Hematopoietic multipotent progenitor cell treated with erythropoietin and hydrocortisone succinate and interleukin-3 and kit ligand, for 15 days (in vitro differentiated cells): ENCODE results near the gene TGOLN2.
"Not testable (repeated sequence)": the region's sequence is repeated elsewhere in the genome, so short reads cannot be mapped to it uniquely, and the experiment has no call there.

Experiments used
- DNase-seq: peaks from one replicate; pipeline ENCODE4 v3.0.0-alpha.2; 2015; ENCODE audit warnings: low spot score

The TGOLN2 gene

DNA sequence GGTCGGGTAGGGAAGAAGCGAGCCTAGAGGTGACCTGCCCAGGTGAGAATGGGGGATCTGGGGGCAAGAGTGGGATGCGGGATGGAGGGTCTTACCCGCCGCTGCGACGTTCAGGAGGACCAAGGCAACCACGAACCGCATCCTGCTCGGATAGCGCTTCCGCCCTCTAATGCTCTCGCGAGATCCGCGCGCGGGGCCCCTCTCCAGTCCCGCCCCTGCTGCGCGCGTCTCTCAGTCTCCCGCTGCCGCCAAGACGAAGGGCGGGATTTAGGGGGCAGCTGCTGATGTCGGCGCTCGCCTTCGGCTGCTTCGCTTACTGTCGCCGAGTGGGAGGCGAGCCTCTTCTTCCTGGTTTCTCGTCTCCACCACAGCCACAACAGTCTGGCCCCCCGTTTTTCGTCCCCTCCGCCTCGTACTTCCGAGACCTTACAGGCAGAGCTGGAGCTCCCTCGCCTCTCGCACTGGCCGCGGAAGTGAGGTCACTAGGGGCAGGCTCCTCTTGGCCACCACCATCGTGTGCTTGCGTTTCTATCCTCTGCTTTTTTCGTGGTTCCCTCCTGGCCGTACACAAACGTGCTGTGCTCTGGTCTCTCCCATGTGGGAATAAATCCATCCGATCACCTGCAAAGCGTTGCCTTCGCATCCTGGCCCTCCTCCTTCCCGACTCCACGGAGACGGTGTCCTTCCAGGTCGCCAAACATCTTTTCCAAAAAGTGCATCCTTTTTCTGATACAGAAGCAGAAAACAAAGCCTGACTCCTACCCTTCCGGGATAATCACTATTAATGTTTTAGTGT, at the start of gene TGOLN2:
Gene TGOLN2 (minus strand): TSS at position 168 of the 796 bp plus-strand sequence. CDS start 27 bp downstream, at position 141.
- peak; percentile 92 for DNase-seq

DNA sequence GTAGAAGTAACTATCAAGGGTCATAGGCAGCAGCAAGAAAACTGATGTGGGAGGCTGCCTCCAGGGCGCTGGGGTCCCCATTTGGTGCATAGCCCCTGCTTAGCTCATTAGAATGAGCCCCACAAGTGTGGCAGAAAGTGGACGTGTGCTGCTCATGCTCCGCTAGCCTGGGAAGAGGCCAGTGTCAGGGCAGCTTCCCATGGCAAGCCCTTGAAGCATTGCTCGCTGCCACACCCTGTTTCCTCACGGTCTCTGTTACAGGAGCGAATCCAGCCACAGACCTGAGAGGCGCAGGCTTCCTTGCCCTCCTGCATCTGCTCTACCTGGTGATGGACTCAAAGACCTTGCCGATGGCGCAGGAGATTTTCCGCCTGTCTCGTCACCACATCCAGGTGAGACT, 49.3 kb upstream of the TGOLN2 start:
- no peak for DNase-seq

DNA sequence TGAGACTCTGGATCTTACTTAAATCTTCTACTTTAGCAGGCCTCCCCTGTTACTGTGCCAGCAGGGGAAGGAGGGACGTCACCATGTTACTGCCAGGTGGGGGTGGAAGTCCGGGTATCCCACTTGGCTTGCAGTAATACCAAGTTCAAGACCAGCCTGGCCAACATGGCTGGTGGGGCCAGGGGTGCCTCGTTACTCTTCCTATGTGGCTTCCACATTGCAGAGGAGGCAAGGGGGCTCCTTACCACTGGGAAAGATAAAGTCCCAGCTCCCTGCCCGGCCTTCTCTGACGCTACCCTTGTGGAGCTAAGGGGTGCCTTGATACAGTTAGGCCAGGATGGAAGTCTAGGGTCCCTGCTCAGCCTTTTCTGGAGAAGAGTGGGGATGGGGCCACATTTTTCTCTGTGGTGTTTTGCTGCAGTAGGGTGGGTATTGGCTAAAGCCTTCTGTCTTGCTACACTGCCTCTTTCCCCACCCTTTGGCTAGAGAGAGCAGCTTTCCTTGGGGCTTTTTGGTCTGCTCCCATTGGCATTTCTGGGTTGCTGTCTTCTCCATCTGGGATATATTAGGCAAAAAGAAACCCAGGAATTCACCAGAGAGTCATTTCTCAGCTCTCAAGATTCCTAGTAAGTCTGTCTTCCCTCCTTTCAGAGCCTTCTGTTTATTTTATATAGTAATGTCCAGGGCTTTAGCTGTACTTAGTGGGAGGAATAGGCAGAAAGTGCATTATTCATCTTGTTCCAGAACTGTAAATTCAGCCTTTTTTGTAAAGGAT, 48.7 kb upstream of the TGOLN2 start:
- DNase-seq: no peak

DNA sequence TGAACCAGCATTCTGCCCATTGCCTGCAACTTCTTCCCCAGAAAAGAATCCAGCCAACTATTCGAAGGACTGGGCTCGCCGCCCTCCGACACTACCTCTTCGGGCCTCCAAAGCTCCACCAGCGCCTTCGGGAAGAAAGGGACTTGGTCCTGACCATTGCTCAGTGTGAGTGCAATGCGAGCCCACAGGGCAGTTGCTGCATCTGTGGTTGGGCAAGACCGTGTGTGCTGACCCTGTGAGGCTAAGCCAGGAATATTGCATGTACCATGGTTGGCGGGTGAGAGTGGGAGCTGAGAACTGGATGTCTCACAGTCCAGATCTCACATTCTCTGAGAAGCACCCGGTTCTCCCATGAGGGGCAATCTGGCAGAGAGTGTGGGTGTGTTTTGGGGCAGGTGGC, 43.3 kb upstream of the TGOLN2 start:
- DNase-seq: no peak

DNA sequence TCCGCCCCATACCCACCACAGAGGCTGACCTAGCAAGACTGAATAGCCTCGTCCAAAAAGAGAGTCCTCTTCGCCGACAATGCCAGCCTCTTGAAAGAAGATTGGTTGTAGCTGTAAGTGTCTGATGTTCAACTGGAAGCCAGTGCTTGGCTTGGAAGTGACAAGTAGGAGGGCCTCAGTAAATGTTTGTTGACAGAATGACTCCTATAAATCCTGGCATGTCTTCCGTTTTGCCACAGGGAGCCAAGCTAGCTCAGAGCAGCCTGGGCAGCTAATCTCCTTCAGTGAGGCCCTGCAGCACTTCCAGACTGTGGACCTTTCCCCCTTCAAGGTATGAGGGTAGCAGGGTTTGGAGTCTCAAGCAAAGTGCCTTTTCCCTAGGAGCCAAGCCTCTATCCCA, 41.7 kb upstream of the TGOLN2 start:
- no peak for DNase-seq

DNA sequence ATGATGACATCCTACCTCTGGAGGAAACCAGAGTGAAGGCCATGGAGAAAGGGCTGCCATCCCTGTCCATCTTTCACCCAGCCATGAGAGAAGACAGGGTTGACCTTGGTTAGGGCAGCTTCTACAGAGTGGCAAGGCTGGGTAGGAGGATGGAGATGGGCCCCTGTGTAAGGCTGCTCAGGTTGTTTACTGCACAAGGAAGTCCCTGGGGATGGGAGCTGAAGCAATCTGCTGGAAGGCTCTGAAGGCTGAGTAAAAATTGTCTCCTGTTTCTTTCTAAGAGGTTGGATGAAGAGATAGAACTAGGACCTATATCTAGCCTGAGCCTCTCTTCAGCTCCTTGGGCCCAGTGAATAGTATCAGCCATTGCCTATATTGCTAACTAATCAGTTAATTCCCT, 41.1 kb upstream of the TGOLN2 start:
- no peak for DNase-seq

DNA sequence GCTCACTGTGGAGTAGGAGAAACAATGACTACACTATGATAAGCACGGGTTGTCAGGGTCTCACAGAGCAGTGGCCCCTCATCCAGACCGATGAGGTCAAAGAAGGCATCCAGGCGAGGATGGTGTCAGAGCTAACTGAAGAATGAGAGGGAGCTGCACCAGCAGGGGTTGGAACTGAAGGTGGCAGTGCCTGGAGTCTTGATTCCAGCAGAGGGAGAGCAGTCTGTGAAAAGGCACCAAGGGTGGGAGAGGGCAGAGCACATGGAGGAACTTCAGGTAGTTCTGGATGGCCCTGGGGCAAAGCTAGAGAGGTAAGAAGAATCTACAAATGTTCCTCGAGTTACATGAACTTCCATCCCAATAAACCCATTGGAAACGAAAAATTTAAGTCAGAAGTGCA, 39.4 kb upstream of the TGOLN2 start:
- DNase-seq: no peak

DNA sequence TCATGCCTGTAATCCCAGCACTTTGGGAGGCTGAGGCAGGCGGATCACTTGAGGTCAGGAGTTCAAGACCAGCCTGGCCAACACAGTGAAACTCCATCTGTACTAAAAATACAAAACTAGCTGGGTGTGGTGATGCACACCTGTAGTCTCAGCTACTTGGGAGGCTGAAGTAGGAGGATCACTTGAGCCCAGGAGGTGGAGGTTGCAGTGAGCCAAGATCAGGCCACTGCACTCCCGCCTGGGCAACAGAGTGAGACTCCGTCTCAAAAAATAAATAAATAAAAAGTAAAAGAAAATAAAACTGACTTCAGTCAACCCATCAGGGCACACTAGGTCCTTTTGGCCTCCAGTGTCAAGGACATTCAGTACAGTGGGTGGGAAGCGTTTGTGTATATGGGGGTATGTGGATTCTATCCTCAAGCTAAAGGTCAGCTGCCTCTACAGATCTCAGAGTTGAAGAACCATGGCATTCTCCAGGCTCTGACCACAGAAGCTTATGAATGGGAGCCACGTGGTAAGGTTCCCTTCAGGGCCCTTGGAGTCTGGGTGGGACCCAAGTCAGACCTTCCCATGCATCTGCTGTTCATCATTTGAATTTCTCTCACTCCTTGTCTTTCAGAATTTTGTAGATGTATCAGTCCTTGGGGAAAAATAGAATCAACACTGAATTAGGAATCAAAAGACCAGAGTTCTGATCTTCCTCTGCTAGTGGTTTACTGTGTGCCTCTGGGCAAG, 35.0 kb upstream of the TGOLN2 start:
- not testable (repeated sequence) for DNase-seq

DNA sequence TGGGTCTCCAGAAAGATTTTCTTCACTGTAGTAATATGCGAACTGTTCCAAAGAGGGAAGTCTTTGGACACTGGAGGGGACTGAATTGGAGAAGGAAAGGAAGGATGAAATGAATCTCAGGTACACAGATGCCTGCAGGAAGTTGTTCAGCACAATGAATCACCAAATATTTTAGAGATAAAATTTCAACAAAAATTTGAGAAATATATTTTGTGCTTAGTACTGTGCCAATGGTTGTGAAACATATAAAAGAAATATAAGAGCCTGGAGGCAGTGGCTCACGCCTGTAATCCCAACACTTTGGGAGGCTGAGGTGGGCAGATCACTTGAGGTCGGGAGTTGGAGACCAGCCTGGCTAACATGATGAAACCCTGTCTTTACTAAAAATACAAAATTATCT, 29.9 kb upstream of the TGOLN2 start:
- no peak for DNase-seq

DNA sequence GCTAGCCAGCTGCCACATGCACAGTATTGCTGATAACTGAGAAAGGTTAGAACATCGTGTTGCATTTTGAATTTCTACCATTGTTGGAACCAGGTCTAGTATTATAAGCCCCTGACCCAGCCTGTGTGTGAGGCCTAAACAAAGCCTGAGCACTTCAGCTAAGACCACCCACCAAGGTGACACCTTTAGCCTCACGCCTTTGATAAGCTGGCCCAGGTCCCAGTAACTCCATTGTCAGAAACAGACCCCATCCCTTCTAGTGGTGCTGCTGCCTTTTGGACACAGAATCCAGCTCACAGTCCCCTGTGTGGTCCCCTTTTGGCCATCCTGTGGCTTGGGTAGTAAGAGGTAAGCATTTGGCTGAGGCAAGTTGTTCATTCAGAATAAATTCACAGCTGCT, 28.4 kb upstream of the TGOLN2 start:
- no peak for DNase-seq

DNA sequence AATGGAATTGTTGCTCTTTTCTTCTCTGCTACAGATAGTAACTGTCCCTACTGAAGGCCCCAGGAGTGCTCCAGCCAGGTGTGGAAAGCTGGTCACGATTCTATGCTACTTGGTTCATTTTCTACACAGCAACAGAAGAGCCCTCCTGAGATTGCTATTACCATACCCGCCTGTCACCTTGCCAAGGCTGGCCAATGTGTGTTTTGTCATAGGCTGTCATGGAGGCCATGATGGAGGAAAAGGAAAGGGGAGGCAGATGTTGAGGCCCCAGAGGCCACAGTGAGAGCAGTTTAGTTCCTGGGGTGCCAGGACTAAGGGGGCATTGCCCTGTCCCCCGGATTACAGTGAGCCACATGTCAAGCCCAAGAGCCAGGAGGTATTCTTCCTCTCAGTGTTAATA, 27.7 kb upstream of the TGOLN2 start:
- peak; percentile 14 for DNase-seq

DNA sequence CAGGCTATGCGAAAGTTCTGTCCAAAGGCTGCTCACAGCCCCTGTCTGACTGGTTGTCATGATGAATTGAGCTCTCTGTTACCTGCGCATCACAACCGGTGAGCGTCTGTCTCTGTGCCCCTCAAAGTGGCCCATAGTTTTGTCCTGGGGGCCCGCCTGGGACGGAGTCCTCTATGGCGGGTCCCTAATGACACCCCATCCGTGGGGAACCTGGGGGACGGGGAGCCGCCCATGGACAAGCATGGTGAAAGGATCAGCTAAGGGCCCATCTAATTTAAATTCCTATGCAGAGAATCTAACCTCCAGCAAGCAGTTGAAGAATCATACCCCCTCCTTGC, 27.3 kb upstream of the TGOLN2 start:
- no peak for DNase-seq

DNA sequence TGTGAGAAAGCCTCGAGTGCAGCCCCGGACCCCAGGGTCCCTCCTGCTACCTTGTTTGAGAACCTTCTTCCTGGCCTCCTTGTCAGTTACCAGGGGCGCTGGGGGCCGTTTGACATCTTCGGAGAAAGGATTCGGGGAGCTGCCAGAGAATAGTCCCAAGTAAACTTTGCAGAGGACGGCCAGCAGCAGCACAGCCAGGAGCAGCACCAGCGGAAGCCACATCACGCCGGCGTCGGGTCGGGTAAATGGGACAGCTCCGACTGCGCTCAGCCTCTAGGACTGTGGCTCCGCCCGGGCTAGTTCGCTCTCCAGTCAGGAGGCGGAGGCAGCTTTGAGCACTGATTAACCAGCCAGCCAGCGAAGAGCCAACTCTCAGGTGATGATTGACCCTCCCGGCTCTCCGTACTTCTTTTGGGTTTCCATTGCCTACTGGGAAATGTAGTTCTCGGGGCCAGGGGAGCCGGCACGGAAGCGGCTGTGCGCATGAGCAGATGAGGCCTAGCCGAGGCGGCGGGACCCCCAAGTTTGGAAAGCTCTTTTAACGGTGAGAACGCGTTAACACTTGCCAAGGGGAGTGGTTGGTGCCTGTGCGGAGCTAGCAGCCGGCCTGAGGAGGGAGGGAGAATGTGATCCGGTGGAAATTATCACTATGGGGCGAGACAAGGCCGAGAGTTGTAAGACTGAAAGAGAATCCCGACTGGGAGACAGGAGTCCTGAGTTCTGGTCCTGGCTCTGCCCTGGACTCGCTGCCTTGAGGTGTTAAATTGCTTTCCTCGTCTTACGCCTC, 26.7 kb upstream of the TGOLN2 start, which contains the start of the genes ELMOD3 and RETSAT:
Gene ELMOD3 (plus strand): TSS at position 484 of the 787 bp plus-strand sequence. CDS start 2,430 bp downstream, outside the sequence.
Gene RETSAT (minus strand): TSS at position 243 of the 787 bp plus-strand sequence. CDS start 21 bp downstream, at position 222.
- peak; percentile 98 for DNase-seq

DNA sequence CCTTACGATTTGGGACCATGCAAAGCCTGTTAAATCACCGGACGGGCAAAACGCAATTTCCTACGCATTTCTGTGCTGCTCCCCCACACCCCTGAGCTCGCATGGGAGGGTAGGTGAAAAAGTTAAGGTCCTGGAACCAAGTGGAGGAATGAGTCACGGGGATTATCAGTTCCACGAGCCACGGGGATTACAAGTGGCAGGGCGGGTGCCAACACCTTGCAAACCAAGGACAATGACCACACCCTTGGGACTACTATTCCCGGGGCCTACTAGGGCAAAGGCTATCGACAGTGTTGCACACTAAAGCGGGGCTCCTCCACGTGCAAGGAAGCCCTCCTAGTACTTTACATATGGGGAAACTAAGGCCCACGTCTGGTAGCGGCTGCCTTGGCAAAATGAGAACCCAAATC, 26.1 kb upstream of the TGOLN2 start:
- no peak for DNase-seq

DNA sequence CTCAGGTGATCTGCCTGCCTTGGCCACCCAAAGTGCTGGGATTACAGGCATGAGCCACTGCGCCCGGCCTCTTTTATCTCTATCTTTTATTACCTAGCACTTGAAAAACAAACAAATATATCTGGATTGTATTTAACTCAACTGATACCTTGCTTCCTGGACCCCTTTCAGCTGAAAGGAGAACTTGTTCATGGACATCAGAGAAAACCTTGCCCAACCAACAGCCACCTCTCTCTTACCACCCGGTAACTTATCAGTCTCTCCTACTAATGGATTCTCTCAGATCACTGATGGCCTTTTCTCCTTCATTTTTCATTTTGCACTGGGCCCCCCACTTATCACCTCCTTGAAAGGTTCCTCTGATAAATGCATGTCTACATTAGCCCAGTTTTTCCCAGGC, 19.8 kb upstream of the TGOLN2 start:
- no peak for DNase-seq

DNA sequence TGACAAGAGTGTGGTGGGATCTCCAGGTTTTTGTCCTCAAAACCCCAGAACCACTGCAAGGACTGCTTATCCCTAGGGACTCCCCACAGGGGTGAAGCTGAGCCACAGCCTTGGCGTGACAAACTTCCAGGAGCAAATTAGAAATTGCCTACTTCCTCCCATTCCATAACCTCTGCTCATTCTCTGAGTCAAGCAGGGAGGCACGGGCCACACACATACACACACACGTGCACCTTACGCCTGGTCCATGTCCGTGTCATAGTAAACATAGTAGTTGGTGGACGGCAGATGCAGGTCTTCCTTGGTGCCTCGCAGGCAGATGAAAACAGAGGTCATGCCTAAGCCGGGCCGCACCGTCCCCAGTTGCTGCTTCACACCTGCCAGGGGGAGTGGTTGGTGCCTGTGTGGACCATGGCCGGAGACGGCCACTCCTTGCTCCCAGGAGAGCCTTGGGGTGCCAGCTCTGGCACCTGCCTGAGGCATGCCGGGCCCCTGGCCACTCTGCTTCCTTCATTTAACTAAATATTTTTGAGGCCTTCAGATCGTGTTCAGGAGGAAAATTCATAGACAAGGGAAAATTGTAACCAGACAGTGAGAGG, 16.7 kb upstream of the TGOLN2 start:
- DNase-seq: no peak

DNA sequence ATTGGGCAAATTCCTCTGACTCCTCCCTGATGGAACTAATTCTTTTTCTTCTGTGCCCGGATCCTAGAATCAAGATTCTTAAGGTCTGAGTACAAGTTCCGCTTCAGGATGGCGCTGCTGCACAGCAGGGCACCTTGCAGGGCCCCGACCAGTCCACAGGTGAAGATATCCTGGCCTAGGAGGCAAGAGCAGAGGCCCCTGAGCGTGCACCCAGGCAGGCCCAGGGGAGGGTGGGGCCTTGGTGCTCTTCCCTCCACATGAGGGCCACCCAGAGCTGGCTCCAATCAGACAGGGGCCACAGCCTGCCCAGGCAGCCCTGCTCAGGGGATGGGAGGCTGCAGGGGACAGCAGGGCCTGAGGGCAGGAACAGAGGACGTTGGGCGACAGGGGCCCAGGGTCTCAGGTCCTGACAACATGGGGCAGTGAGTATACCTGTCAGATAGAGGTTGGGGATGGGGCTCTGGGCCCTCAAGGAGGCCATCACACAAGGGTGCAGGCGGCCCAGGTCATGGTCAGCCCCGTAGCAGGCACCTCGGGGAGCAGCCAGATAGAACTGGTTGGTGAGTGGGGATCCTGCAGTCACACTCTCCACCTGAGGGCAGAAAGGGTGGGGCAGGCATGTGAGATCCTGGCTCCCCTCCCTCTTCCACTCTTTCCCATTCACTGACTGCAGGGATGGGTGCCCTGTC, 15.6 kb upstream of the TGOLN2 start:
- DNase-seq: not testable (repeated sequence)

DNA sequence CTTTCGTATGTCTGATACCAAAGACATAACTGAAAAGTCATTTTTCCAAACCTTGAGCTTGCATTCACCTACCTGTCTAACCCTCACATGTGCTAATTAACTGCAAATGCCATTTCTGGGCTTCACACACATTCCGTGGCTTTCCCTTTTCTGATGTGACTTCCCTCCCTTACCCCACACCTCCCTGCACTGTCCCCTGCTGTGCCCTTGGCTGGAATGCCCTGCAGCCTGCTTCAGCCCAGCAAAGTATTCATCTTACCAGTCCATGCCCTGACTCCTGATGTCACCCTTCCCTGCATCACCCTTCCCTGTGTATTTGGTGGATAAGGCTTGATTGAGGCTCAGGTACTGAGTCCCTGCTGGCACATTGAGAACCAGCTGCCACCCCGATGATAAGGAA, 14.4 kb upstream of the TGOLN2 start:
- DNase-seq: no peak

DNA sequence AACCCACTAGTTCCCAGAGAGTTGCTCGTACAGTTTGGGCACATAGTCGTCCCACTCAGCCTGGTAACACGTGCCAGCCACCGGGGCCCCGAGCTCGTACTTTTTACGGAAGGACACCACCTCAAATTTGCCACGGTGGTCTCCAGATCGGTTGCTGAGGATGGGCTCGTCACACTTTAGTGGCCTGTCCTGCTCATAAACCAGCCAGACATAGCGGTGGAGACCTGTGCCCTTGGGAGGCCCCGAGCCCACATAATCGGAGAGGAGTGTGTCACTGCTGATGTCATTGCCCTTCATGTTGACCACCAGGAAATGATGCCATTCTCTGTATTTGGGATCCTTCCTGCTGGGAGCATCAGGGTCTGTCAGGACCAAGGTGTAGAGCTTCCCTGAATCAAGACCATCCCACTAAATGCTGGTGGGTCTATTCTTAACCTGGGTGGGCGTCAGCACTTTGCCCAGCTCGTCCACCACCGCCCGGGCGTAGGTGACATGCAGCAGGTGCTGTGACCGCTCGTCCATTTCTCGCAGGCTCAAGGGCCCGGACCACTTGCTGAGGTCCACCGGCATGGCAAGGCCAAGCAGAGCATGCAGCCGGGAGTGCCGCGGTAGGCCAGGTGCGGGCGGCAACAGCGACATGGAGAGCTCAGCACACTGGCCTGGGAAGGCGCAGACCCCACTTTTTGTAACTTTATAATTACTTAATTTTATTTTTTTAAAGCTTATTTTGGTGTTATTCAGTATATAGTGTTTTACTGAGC, 13.7 kb upstream of the TGOLN2 start:
- no peak for DNase-seq
